OCI-LY7 (cell line): ENCODE results near the gene PHF21B.

Experiments
- CTCF ChIP-seq: fragments of 200-600 bp; sonication (generic); conservative IDR thresholded peaks from 2 replicates; pipeline ENCODE4 v1.5.1; 2014; ENCODE audit warnings: mild to moderate bottlenecking, antibody characterized with exemption, low read length, moderate library complexity, mixed read lengths
- EZH2phosphoT487 ChIP-seq: fragments of 200-600 bp; sonication (generic); IDR thresholded peaks from 2 replicates; pipeline ENCODE4 v1.6.1; 2018; ENCODE audit warnings: low read depth, borderline replicate concordance, mild to moderate bottlenecking, mixed run types, antibody characterized with exemption, low read length, moderate library complexity, mixed read lengths

GRCh38 chr22:44924710-44925109 lies 85.1 kb downstream of the PHF21B start:
- TF ChIP-seq CTCF: no peak
- no peak for TF ChIP-seq EZH2phosphoT487
